ENCODE results near the gene CLEC3B. TPM values are rescaled to one million over a fixed set of nuclear protein-coding genes. Genes with fewer than 3 reads are reported as not detected.

Gene CLEC3B
- total and polyA plus RNA-seq, 2 donors (not counting 3 experiments of a cell fraction or from before 2014, with no cell fraction given), result 1.8 TPM; not detected in 1

- Histone ChIP-seq H3K27ac (ENCODE audit: insufficient read depth, low read depth, low read length) (peak overlapping the region; percentile 98), H3K4me1 (ENCODE audit: control insufficient read depth, extremely low read depth, insufficient read depth, low read length) (peaks cover 23% of the 10 kb centered on the region), H3K79me2 (ENCODE audit: control insufficient read depth, insufficient read depth, low read length) (no peaks in the 10 kb centered on the region), H3K36me3 (ENCODE audit: control insufficient read depth in 2 of 2, extremely low read depth in 1 of 2, insufficient read depth in 2 of 2, low read length in 2 of 2) (no peaks in the 10 kb centered on the region), H3K9ac (replicated peaks; ENCODE audit: extremely low read depth, insufficient read depth, low read length) (peak overlapping the region; percentile 69), H3K4me2 (ENCODE audit: insufficient read depth, low read length) (peak overlapping the region; percentile 43), H3K9me3 (replicated peaks; ENCODE audit: control insufficient read depth, insufficient read depth, low read length) (no peaks in the 10 kb centered on the region), H3K27me3 (ENCODE audit: control insufficient read depth in 2 of 2, insufficient read depth in 2 of 2, low read length in 2 of 2) (no peaks in the 10 kb centered on the region), H3K9me1 (replicated peaks; ENCODE audit: control insufficient read depth, extremely low read depth, insufficient read depth, low read length) (no peaks in the 10 kb centered on the region), H3K4me3 (replicated peaks in 1 of 3; ENCODE audit: insufficient read depth in 1 of 3, low read depth in 1 of 3, low read length in 3 of 3) (no peak overlapping the region), H2AFZ (ENCODE audit: low read depth, low read length) (no peak overlapping the region), H4K20me1 (replicated peaks; ENCODE audit: control insufficient read depth, extremely low read depth, insufficient read depth, low read length) (no peaks in the 10 kb centered on the region)
- dilution Hi-C loops (cut with MboI; ENCODE audit: extremely low pct_ligation_motif_present, low sequenced_read_pairs) (no loop called here), intact Hi-C loops (cut with micrococcal nuclease) (loop anchor here (1.0 kb wide), 1 partner anchor 25 kb away; no protein-coding TSS in a partner anchor)
- BruUV-seq (replicated peaks), result no TSS peak
- FAIRE-seq (no peak), DNase-seq (ENCODE audit: low read depth, low spot score) (no peak)
- TF ChIP-seq, protein P1, sequence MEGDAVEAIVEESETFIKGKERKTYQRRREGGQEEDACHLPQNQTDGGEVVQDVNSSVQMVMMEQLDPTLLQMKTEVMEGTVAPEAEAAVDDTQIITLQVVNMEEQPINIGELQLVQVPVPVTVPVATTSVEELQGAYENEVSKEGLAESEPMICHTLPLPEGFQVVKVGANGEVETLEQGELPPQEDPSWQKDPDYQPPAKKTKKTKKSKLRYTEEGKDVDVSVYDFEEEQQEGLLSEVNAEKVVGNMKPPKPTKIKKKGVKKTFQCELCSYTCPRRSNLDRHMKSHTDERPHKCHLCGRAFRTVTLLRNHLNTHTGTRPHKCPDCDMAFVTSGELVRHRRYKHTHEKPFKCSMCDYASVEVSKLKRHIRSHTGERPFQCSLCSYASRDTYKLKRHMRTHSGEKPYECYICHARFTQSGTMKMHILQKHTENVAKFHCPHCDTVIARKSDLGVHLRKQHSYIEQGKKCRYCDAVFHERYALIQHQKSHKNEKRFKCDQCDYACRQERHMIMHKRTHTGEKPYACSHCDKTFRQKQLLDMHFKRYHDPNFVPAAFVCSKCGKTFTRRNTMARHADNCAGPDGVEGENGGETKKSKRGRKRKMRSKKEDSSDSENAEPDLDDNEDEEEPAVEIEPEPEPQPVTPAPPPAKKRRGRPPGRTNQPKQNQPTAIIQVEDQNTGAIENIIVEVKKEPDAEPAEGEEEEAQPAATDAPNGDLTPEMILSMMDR (IDR thresholded peaks at IDR 0.05; ENCODE audit: extremely low read depth in 1 of 2, insufficient read depth in 1 of 2, low read depth in 1 of 2, low read length in 2 of 2), result no peak
- no peak for TF ChIP-seq POLR2A (IDR thresholded peaks at IDR 0.05; ENCODE audit: low read depth, low read length)
- TF ChIP-seq EZH2 (IDR thresholded peaks at IDR 0.05; ENCODE audit: borderline replicate concordance, low read depth, low read length, severe bottlenecking), result no peak
- no peak for TF ChIP-seq FOS (IDR thresholded peaks at IDR 0.05; ENCODE audit: borderline replicate concordance, insufficient read depth, low read length)
- TF ChIP-seq JUN (IDR thresholded peaks at IDR 0.05; ENCODE audit: borderline replicate concordance, insufficient read depth, insufficient read length, low read depth), result no peak
- no peak for TF ChIP-seq MYC (IDR thresholded peaks at IDR 0.05; ENCODE audit: low read depth, low read length)
- no peak for TF ChIP-seq POLR2AphosphoS5 (IDR thresholded peaks at IDR 0.05; ENCODE audit: insufficient read depth, low read depth, low read length)
- no peak for TF ChIP-seq GATA2 (IDR thresholded peaks at IDR 0.05; ENCODE audit: insufficient read depth, insufficient read length, low read depth, low read length)
- TF ChIP-seq, protein P2, sequence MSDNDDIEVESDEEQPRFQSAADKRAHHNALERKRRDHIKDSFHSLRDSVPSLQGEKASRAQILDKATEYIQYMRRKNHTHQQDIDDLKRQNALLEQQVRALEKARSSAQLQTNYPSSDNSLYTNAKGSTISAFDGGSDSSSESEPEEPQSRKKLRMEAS (IDR thresholded peaks at IDR 0.05; ENCODE audit: insufficient read depth, insufficient read length), result no peak
- POLR2A ChIA-PET, result interaction anchor here (0.6 to 1.2 kb wide), 2 partner anchors 10 to 36 kb away, joined by 4 read pairs; partner anchors contain the start of gene EXOSC7
- CTCF ChIA-PET, result interaction anchor here (0.8 to 2.8 kb wide), 8 partner anchors 10 to 26 kb away, joined by 3 to 16 read pairs (median 6); no protein-coding TSS in a partner anchor
Observed at GRCh38 chr3:45012577-45012976, 13.5 kb upstream of the CLEC3B start.
